WERI-Rb-1 (cell line): ENCODE data around the gene AGAP1.

Experiments used
- DNase-seq: peaks from one replicate; pipeline ENCODE4 v3.0.0-alpha.2; 2020
- H3K27ac ChIP-seq: fragments of 250-450 bp; sonication (Bioruptor Pico); 2 replicates; pipeline ENCODE4 v1.5.1; 2020; ENCODE audit warnings: mild to moderate bottlenecking, moderate library complexity
- H3K27me3 ChIP-seq: fragments of 250-450 bp; sonication (Bioruptor Pico); 2 replicates; pipeline ENCODE4 v1.5.1; 2021; ENCODE audit warnings: mild to moderate bottlenecking, low read depth, moderate library complexity; ENCODE audit not compliant: insufficient read depth, severe bottlenecking
- H3K36me3 ChIP-seq: fragments of 250-450 bp; sonication (Bioruptor Pico); 2 replicates; pipeline ENCODE4 v1.5.1; 2020; ENCODE audit warnings: mild to moderate bottlenecking, moderate library complexity
- H3K4me3 ChIP-seq: 2 replicates; pipeline ENCODE4 v1.5.1; 2011; ENCODE audit warnings: low read depth, mild to moderate bottlenecking, control low read depth, low read length
- H3K9me3 ChIP-seq: fragments of 250-450 bp; sonication (Bioruptor Pico); 2 replicates; pipeline ENCODE4 v1.5.1; 2021; ENCODE audit warnings: mild to moderate bottlenecking, moderate library complexity; ENCODE audit not compliant: severe bottlenecking
- TF ChIP-seq, protein P1 (sequence below): IDR thresholded peaks from 2 replicates; pipeline ENCODE4 v1.5.1; 2011; ENCODE audit warnings: low read depth, mild to moderate bottlenecking, control low read depth, inconsistent platforms, low read length

The AGAP1 gene

DNA sequence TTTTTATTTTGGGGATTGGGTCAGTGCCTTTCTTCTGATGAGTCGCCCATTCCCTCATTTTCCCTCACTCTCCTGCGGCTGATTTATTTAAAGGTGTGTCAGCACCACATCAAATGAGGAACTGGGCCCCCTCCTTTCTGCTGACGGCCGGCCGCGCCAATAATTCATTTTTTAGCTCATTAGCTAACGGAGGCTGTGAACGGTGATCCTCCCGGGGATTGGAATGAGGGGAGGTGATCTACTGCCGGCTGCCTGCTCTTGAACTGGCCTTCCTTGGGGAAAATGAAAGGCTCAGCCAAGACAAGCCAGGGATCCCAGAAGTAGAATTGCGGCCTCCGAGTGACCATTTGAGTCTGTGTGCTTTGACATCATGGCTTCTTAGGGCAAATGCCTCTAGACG is 620.1 kb downstream of the AGAP1 start:
- Histone ChIP-seq H3K36me3 (no peaks in the 10 kb centered on the region; the same call in 1 of the 2 replicates), H3K9me3 (no peaks in the 10 kb centered on the region), H3K27ac (no peak overlapping the region), H3K4me3 (no peak overlapping the region), H3K27me3 (no peaks in the 10 kb centered on the region)
- no peak for DNase-seq
- TF ChIP-seq, protein P1, sequence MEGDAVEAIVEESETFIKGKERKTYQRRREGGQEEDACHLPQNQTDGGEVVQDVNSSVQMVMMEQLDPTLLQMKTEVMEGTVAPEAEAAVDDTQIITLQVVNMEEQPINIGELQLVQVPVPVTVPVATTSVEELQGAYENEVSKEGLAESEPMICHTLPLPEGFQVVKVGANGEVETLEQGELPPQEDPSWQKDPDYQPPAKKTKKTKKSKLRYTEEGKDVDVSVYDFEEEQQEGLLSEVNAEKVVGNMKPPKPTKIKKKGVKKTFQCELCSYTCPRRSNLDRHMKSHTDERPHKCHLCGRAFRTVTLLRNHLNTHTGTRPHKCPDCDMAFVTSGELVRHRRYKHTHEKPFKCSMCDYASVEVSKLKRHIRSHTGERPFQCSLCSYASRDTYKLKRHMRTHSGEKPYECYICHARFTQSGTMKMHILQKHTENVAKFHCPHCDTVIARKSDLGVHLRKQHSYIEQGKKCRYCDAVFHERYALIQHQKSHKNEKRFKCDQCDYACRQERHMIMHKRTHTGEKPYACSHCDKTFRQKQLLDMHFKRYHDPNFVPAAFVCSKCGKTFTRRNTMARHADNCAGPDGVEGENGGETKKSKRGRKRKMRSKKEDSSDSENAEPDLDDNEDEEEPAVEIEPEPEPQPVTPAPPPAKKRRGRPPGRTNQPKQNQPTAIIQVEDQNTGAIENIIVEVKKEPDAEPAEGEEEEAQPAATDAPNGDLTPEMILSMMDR: no peak

DNA sequence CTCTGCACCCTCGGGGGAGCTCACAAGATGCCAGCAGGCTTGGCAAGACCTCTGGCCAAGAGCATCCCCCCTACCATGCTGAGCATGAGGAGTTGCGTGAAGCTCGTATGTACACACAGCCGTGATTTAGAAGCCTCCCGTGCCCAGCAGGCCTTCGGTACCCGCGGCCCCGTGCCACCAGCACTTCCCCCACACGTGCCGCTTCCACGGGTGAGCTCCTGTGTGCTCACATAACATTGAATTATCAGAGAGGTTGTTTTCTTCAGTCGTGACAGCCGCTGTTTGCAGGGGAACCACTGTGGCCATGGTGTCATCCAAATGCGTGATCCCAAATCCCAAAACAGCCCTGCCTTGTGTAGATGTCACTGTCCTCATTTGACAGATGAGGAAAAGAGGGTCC is 621.1 kb downstream of the AGAP1 start:
- Histone ChIP-seq H3K36me3 (no peaks in the 10 kb centered on the region; the same call in none of the 2 replicates), H3K9me3 (no peaks in the 10 kb centered on the region), H3K4me3 (no peak overlapping the region), H3K27ac (no peak overlapping the region), H3K27me3 (no peaks in the 10 kb centered on the region)
- TF ChIP-seq, protein P1: no peak
- no peak for DNase-seq

DNA sequence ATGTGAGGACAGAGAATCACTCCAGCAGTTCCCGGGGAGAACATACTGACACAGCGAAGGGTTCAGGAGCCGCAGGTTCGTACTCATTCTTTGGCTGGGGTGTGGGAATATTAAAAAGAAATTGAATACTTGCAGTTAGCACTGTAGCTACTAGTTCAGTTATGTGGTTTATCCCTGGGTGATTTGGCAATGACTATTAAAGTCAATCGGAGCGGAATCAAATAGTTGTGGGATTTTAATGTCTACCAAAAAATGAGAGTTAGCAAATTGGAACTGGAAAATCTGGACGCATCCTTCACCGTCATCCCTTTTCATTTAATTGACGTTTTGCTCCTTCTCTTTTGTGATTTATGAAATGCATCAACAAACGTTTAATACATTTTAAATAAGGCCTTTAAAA is 623.6 kb downstream of the AGAP1 start:
- no peaks in the 10 kb centered on the region for H3K9me3 ChIP-seq

DNA sequence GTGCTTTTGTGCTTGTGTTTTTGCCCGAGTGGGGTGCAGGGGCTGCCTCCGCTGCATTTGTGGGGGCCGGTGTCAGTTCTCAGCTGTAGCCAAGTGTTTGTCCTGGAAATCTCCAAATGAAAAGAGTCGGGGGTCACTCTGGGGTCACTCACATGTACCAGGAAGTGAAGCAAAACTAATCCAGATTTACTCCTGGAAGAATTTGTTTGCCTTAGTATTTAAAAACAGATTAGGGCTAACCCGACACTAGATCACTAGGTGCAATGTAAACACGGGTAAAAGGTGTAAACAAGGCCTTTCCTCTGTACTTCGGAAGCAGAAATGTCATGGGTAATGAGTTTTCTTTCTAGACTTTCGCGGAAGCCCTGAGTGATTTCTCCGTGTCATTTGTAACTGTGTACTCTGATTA is 624.0 kb downstream of the AGAP1 start:
- Histone ChIP-seq H3K27ac (no peak overlapping the region), H3K36me3 (peaks cover 8% of the 10 kb centered on the region), H3K27me3 (no peaks in the 10 kb centered on the region), H3K9me3 (no peaks in the 10 kb centered on the region), H3K4me3 (no peak overlapping the region)
- peak; percentile 32 for DNase-seq
- TF ChIP-seq, protein P1: no peak

More for the DNA sequence above, 623.6 kb downstream of the AGAP1 start:
- TF ChIP-seq, protein P1: no peak
- Histone ChIP-seq H3K36me3 (peaks cover 8% of the 10 kb centered on the region), H3K27ac (no peak overlapping the region), H3K27me3 (no peaks in the 10 kb centered on the region), H3K4me3 (no peak overlapping the region)
- no peak for DNase-seq

DNA sequence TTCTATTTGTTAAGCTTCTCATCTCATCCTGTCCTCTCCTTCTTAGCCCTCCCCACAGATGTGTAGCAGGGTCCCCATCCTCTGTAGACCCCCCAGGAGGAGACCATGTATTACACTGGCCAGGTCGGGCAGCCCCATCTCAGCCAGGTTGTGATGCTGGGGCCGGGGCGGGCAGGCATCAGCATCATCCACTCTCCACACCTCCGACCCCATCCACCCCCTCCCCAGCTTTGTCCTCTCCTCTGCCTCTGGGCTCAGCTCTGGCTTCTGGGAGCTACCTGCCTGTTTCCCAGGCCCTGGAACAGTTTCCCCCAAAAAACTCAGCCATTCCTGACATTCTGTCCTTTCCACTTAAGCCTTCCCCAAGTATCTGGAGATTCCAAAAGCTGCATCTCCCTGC is 625.2 kb downstream of the AGAP1 start:
- H3K36me3 ChIP-seq: peaks cover 8% of the 10 kb centered on the region
- H3K9me3 ChIP-seq: no peaks in the 10 kb centered on the region
- TF ChIP-seq, protein P1: no peak
- no peak overlapping the region for H3K4me3 ChIP-seq
- no peaks in the 10 kb centered on the region for H3K27me3 ChIP-seq
- no peak for DNase-seq
- no peak overlapping the region for H3K27ac ChIP-seq

DNA sequence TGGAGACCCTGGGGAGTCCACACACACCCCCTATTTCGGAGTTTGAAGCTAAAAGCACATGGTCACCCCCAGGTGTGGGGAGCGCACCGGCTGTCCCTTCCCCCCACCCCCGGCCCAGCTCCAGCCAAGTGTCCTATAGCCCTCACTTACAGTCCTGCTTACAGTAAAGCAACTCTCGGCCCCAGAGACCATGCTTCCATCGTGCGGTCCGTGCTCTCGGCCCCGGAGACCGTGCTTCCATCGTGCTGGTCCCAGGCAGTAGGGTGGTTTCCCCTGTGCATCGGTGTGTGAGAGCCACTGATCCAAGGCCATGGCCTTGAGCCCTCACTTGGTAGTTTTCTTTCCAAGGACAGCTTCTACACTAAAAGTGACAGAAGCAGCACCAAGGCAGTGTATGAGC is 625.6 kb downstream of the AGAP1 start:
- Histone ChIP-seq H3K36me3 (peaks cover 12% of the 10 kb centered on the region), H3K4me3 (no peak overlapping the region), H3K27ac (no peak overlapping the region), H3K27me3 (no peaks in the 10 kb centered on the region), H3K9me3 (no peaks in the 10 kb centered on the region)
- DNase-seq: no peak
- TF ChIP-seq, protein P1: no peak
